ENCODE measurements around the gene KISS1R. TPM values are rescaled to one million over a fixed set of nuclear protein-coding genes. Genes with fewer than 3 reads are reported as not detected.

The KISS1R gene
- total RNA-seq, 1 donor from 2014 or later, result not detected

DNA sequence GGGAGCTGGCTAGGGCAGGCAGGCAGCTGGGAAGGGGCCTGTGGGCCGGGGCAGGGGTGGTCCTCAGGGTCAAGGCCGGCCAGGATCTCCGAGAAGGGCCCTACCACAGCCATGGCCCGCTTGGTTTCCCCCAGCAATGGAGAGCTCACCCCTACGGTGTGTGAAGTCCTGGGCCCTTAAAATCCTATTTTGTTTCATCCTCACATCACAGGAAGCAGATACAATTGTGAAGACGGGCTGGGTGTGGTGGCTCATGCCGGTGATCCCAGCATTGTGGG, 15.1 kb upstream of the KISS1R start:
- peaks cover 12% of the 10 kb centered on the region for H3K4me1 Mint-ChIP-seq (ENCODE audit: low read depth, unreplicated experiment)
- TF ChIP-seq, protein P1, sequence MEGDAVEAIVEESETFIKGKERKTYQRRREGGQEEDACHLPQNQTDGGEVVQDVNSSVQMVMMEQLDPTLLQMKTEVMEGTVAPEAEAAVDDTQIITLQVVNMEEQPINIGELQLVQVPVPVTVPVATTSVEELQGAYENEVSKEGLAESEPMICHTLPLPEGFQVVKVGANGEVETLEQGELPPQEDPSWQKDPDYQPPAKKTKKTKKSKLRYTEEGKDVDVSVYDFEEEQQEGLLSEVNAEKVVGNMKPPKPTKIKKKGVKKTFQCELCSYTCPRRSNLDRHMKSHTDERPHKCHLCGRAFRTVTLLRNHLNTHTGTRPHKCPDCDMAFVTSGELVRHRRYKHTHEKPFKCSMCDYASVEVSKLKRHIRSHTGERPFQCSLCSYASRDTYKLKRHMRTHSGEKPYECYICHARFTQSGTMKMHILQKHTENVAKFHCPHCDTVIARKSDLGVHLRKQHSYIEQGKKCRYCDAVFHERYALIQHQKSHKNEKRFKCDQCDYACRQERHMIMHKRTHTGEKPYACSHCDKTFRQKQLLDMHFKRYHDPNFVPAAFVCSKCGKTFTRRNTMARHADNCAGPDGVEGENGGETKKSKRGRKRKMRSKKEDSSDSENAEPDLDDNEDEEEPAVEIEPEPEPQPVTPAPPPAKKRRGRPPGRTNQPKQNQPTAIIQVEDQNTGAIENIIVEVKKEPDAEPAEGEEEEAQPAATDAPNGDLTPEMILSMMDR (IDR thresholded peaks at IDR 0.05; ENCODE audit: partially characterized antibody, unreplicated experiment), result no peak
- H3K27ac Mint-ChIP-seq (ENCODE audit: unreplicated experiment), result no peak overlapping the region
- no peak overlapping the region for H3K4me3 Mint-ChIP-seq (ENCODE audit: unreplicated experiment)
- peaks cover 5% of the 10 kb centered on the region for H3K9me3 Mint-ChIP-seq (ENCODE audit: unreplicated experiment)
- H3K27me3 Mint-ChIP-seq (ENCODE audit: unreplicated experiment), result peaks cover 7% of the 10 kb centered on the region
- no peak for DNase-seq
- H3K36me3 Mint-ChIP-seq (ENCODE audit: unreplicated experiment), result no peaks in the 10 kb centered on the region

DNA sequence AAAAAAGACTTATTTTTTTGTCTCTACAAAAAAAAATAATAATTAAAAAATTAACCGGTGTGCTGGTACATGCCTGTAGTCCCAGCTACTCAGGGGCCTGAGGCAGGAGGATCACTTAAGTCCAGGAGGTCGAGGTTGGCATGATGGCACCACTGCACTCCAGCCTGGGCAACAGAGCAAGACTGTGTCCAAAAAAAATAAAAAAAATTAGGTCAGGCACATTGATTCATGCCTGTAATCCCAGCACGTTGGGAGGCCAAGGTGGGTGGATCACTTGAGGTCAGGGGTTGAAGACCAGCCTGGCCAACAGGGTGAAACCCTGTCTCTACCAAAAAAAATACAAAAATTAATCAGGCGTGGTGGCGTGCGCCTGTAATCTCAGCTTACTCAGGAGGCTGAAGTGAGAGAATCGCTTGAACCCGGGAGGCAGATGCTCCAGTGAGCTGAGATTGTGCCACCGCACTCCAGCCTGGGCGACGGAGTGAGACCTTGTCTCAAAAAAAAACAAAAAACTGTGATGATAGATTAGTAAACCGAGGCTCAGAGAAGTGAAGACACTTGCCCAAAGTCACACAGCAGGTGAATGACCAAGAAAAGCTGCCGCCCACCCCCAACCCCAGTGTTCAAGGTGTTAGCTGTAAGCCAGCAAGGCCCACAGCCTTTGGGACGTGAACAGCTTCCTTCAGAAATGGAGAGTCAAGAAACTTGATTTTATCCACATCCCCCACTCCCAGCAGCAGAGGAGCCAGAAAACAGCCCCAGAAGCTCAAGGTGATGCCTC, 14.5 kb upstream of the KISS1R start:
- Mint-ChIP-seq H3K9me3 (ENCODE audit: unreplicated experiment) (peaks cover 4% of the 10 kb centered on the region), H3K4me1 (ENCODE audit: low read depth, unreplicated experiment) (peaks cover 12% of the 10 kb centered on the region), H3K36me3 (ENCODE audit: unreplicated experiment) (no peaks in the 10 kb centered on the region), H3K27ac (ENCODE audit: unreplicated experiment) (peak overlapping the region; percentile 70), H3K4me3 (ENCODE audit: unreplicated experiment) (peak overlapping the region; percentile 63), H3K27me3 (ENCODE audit: unreplicated experiment) (peaks cover 7% of the 10 kb centered on the region)
- TF ChIP-seq, protein P1 (IDR thresholded peaks at IDR 0.05; ENCODE audit: partially characterized antibody, unreplicated experiment), result no peak
- DNase-seq, result no peak

GRCh38 chr19:903266-903797, 13.8 kb upstream of the KISS1R start:
- Mint-ChIP-seq H3K27ac (ENCODE audit: unreplicated experiment) (peak overlapping the region; percentile 94), H3K27me3 (ENCODE audit: unreplicated experiment) (peaks cover 4% of the 10 kb centered on the region), H3K9me3 (ENCODE audit: unreplicated experiment) (peaks cover 4% of the 10 kb centered on the region), H3K36me3 (ENCODE audit: unreplicated experiment) (no peaks in the 10 kb centered on the region), H3K4me3 (ENCODE audit: unreplicated experiment) (peak overlapping the region; percentile 63), H3K4me1 (ENCODE audit: low read depth, unreplicated experiment) (peaks cover 12% of the 10 kb centered on the region)
- TF ChIP-seq, protein P1 (IDR thresholded peaks at IDR 0.05; ENCODE audit: partially characterized antibody, unreplicated experiment), result no peak
- DNase-seq, result peak; percentile 77

- peaks cover 3% of the 10 kb centered on the region for H3K27me3 Mint-ChIP-seq (ENCODE audit: unreplicated experiment)
- DNase-seq, result no peak
- peaks cover 9% of the 10 kb centered on the region for H3K4me1 Mint-ChIP-seq (ENCODE audit: low read depth, unreplicated experiment)
- peak overlapping the region; percentile 52 for H3K4me3 Mint-ChIP-seq (ENCODE audit: unreplicated experiment)
- TF ChIP-seq, protein P1 (IDR thresholded peaks at IDR 0.05; ENCODE audit: partially characterized antibody, unreplicated experiment), result no peak
- no peaks in the 10 kb centered on the region for H3K36me3 Mint-ChIP-seq (ENCODE audit: unreplicated experiment)
- peaks cover 4% of the 10 kb centered on the region for H3K9me3 Mint-ChIP-seq (ENCODE audit: unreplicated experiment)
- H3K27ac Mint-ChIP-seq (ENCODE audit: unreplicated experiment), result peak overlapping the region; percentile 94
Measured at GRCh38 chr19:904545-904944, 12.6 kb upstream of the KISS1R start.

DNA sequence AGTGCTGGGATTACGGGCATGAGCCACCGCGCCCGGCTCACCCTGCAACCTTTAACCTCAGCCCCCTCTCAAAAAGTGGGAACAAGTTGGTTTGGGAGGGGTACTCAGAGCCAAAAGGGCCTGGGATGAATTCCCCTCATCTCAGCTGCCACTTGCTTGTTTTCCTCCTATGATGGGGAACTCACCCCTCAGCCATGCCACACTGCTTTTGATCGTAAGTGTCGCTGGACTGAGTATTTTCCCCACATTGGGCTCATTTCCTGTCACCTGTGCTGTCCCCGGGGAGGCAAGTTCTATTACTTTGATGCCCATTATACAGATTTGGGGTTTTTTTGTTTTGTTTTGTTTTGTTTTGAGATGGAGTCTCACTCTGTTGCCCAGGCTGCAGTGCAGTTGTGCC, 10.7 kb upstream of the KISS1R start:
- H3K9me3 Mint-ChIP-seq (ENCODE audit: unreplicated experiment), result peaks cover 4% of the 10 kb centered on the region
- H3K27ac Mint-ChIP-seq (ENCODE audit: unreplicated experiment), result no peak overlapping the region
- no peak overlapping the region for H3K4me3 Mint-ChIP-seq (ENCODE audit: unreplicated experiment)
- no peak for DNase-seq
- H3K4me1 Mint-ChIP-seq (ENCODE audit: low read depth, unreplicated experiment), result peaks cover 9% of the 10 kb centered on the region
- no peaks in the 10 kb centered on the region for H3K36me3 Mint-ChIP-seq (ENCODE audit: unreplicated experiment)
- peaks cover 7% of the 10 kb centered on the region for H3K27me3 Mint-ChIP-seq (ENCODE audit: unreplicated experiment)
- TF ChIP-seq, protein P1 (IDR thresholded peaks at IDR 0.05; ENCODE audit: partially characterized antibody, unreplicated experiment), result no peak
